GM19372 (cell line): Measurements from ENCODE around the gene FKBP5.
"Not testable (repeated sequence)": the region's sequence is repeated elsewhere in the genome, so short reads cannot be mapped to it uniquely, and the experiment has no call there.

ENCODE experiments used
- ATAC-seq: cut with Tn5 transposase; IDR thresholded peaks from one replicate; pipeline ENCODE4 v1.9.1; 2021; ENCODE audit warnings: mild to moderate bottlenecking, low read depth, moderate library complexity; ENCODE audit not compliant: unreplicated experiment

The FKBP5 gene

DNA sequence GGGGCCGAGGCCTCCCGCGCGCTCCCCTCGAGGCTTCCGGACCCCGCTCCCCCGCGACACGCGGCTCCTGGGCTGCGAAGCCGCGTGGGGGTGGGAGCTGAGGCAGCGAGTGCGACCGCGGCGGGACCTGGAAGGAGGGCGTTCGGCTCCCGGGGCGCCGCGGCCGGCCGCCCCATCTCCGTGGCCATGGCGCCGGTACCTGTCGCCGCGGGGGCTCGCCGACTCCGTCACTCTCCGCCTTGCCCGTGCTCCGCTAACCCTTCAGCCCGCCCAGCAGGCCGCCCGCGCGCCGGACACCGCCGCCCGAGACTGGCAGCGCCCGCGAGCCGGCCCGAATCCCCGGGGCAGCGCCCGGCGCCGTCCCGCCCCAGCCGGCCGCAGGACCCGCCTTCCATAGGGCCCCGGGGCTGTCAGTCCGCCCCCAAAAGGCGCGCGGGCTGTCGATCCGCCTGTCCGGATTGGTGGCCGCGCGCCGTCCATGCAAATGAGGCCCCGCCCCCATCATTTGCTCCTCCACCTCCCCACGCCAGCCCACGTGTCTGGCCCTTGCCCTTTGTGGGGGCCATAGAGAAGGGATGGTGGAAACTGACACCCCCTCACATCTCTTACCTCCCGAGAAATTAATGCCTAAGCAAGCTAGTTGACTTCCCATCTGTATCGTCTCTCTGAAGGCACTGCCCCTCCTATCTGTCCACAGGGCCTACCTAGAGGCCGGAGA lies at the start of gene FKBP5:
FKBP5 (minus strand) TSS at position 311 of the 718 bp plus-strand sequence. CDS start 46,091 bp downstream, outside the sequence.
- ATAC-seq: peak; percentile 83

DNA sequence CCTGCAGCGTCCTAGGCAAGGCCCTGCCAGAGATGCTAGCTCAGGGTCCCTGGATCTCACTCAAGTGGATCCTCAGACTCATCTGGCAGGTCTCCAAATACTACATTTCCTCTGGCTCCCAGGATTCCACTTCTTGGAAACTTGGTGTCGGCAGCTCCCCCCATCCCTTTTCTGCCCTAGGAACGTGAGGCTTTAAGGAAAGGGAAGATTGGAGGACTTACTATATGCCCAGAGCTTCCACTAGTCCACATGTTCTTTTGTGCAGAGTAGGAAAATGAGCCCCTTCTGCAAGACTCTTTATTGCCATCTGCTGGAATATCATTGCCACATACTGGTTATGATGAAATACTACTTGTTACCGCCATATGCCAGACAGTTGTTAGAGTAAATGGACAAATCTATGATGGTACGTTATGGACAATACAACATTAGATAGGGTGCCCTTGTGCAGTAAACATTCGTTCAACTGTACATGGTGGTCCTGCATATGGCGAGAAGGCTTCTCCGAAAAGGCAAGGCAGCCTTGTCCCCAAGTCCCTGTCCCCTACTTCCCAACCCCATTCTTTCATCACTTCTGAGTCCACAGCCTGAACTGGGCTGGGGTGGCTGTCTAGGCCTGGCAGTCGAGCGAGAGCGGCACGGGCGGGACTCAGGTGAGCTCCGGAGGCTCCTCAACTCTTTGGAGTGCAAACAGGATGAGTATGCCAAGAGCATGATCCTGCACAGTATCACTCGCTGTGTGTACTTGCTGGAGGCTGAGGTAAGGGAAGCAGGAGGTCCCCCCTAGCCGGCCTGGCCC lies 48.9 kb upstream of the FKBP5 start:
- no peak for ATAC-seq

DNA sequence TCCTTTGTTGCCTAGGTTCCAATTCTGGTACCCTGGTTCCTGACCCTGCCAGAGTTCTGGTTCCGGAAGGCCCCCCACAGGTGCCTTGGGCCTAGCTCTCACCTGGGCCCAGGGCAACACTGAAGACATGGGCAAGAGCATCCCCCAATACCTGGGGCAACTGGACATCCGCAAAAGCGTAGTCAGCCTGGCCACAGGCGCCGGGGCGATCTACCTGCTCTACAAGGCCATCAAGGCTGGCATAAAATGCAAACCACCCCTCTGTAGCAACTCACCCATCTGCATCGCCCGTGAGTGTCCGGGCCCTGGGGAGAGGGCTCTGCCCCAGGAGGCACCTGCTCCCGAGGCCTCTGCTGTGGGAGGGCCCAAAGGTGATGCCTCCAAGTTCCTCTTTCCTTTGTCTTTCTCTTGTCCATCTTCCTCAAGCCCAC lies 48.3 kb upstream of the FKBP5 start, which contains the start of gene ARMC12:
ARMC12 (plus strand) TSS at position 51 of the 431 bp plus-strand sequence; CDS start at position 128, 77 bp downstream.
- no peak for ATAC-seq

DNA sequence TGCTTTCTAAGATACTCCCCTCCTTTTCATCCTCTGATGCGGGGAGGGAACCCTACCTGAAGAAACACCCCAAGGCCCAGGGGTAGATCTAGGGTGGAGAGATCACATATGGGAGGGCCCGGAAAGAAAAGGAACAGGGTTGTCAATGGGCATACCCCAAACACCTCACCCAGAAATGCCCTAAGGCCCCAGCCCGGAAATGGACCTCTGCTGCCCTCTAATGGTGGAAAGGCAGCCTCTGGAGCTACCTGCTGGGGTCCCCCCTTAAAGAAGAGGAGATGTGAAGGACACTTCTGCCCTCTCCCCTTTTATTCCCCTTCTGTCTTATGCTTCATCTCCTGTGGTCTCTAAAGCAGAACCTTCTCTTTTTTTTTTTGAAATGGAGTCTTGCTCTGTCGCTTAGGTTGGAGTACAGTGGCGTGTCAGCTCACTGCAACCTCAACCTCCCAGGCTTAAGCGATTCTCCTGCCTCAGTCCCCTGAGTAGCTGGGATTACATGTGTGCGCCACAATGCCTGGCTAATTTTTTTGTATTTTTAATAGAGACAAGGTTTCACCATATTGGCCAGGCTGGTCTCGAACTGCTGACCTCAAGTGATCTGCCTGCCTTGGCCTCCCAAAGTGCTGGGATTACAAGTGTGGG lies 47.7 kb upstream of the FKBP5 start:
- ATAC-seq: no peak

DNA sequence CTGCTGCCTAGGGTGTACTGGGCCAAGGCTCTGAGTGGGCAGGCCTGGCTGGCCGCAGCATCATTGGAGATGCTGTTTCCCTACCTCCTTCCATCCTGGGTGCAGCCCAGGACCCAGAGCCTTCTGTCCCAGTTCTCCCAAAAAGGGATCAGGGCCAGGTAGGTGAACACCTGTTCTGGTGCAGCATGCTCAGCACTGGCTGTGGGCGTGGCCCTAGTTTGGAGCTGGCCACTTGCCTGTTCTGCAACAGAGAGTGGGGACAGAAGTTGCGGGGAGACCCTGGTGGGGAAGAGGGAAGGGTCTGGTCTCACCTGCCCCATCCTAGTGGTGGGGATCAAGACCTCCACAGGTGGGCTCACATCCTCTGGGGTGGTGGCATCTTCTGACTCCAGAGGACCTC lies 46.7 kb upstream of the FKBP5 start:
- no peak for ATAC-seq

DNA sequence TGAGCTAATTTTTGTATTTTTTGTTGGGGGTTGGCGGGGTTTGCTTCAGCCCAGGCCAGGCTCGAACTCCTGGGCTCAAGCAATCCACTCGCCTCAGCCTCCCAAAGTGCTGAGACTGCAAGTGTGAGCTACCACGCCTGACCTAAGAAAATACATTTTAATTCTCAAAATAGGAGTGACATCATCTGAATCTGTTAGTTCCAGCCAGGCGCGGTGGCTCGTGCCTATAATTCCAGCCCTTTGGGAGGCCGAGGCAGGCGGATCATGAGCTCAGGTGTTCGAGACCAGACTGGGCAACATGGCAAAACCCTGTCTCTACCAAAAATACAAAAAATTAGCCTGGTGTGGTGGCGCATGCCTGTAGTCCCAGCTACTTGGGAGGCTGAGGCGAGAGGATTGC lies 45.6 kb upstream of the FKBP5 start:
- not testable (repeated sequence) for ATAC-seq

DNA sequence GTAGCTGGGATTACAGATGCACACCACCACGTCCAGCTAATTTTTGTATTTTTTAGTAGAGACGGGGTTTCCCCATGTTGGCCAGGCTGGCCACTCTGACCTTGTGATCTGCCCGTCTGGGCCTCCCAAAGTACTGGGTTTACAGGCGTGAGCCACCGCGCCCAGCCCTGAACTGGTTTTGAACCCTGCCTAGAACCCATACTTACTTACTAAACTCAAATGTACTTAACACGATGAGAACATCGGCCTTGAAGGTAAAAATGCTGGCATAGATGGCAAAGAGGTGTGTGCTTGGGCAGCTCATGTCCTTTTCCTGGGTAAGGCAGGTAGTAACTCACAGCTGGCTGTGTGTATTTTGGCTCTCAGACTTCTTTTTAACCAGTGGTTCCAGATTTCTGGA lies 44.9 kb upstream of the FKBP5 start:
- no peak for ATAC-seq

DNA sequence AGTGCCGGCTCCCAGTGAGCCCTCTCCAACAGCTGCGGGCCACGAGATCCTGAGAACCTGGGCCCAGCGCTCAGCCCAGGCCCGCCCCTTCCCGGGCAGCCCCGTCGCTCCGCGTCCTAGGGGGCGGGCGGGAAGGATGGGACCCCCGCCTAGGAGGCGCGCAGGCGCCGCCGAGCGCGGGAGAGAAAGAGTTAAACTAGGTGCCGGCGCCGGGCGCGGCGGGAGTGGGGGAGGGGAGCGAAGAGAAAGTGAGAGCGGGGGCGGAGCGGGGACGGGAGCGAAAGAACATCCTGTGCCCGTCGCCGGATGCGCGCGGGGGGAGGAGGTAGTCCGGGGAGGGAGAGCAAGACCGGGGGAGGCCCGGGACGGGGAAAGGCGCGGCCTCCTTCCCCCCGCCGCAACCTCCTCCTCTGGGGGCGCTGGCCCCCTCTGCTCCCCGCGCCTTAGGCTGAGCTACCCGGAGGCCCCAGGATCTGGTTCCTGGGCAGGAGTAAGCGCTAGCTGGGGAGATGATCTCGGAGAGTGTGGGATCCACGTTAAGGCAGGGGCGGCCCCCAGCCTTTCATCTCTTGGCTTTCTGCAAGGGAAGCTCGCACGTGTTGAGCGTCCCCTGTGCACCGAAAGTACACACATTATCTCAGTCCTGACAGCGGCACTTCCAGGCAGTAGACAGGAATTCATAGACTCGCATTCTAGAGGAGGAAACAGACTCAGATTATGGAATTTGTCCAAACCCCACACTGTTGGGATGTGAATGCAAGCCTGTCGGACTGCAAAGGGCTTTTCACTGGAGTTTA lies 43.2 kb upstream of the FKBP5 start:
- ATAC-seq: peak; percentile 42

DNA sequence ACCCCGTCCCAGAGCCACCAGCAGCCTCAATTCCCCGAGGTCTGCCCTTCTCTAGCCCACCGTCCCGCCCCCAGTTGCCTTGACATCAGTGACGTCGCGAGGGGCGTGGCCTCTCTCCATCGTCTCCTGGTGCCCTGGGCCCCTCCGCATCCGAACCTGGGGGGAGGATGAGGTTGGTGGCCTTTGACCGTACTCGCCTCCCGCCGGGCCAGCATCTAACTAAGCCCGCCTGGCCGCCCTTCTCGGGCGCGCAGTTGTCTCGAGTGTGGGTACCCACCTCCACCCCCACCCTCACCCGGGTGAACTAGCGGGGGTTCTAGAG lies 42.7 kb upstream of the FKBP5 start:
- ATAC-seq: peak; percentile 37

DNA sequence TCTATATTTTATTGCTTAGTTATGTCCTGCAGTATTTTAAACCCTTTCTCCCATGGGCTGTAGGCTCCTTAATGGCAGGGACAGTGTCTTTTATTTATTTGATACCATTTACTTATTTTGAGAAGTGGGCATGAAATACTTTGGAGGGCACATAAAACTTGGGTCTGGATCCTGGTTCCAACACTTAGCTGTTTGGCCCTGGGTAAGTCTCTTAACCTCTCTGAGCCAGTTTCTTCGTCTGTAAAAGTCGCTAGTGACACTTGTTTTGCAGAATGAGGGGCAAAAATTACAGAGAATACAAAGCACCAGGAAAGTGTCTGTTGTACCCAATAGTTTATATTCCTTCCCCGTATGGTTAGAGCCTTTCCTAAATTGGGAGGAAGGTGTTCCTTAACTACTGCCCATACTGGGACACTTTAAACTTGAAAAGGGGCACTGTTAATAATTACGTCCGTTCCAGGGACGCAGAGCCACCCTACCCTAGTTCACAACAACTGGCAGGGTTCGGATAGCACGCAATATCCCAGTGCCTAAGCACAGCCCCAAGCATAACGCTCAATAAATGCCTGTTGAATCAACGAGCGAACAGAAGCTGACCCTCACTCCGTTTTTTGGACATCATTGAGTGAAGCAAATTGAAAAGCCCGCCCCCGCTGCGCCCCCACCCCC lies 42.2 kb upstream of the FKBP5 start:
- ATAC-seq: no peak

DNA sequence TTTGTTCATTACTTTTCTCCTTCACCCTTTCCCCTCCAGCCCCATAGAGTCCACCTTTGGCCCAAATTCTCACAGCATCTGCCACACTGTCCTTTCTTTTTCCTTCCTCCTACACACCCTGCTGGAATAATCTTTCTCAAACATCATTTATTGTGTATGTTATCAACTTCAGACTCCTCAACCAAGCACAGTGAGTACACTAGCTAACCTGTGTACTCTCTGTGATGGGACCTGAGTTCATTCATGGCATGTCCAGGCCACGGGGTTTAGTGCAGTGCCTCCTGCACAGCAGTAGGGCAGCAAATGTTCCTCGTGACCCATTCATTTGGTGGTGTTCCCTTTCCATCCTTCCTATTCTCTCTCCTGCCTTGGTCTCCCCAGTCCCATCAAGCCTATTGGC lies 41.0 kb upstream of the FKBP5 start:
- no peak for ATAC-seq

DNA sequence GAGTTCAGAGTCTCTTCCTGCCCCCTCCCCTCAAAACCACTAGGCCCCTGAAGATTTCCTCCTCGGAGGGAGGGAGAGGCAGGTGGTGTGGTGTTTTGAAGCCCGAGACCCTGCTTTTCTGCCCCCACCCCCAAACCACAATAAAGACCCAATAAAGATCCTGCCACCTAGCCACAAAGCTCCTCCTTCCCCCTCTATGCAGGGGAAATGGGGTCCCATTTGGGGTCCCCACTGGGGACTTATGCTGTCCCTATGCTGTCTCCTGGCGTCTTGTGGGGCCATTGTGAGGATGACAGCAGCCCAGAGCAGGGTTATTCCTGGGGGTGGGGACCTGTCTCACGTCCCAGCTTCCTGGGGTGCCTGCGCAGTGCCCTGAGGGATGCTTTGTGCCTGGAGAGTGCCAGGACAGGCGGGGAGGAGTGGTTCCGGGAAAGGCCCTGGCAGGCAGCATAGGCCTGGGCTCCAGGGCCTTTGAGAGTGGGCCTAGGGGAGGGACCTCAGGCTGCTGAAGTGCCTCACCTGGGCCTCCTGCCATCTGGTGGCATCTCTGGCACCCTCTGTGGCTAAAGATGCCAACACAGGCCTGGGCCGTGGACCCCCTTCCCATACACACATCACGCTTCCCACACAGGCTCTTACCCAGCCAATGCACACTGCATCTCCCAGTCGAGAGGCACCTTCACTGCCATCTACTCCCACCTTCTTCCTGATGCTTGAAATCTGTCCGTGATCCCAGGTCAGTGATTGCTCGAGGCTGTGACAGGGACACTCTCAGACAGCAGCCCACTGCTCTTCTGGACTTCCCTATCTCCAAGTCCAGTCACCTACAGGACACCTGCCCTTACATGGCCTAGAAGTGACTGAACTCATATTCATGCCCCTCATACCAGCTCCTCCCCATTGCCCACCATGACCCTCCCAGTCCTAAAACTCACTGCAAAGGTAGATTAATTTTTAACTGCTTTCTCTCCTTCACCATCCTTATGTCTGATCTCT lies 40.3 kb upstream of the FKBP5 start:
- no peak for ATAC-seq

DNA sequence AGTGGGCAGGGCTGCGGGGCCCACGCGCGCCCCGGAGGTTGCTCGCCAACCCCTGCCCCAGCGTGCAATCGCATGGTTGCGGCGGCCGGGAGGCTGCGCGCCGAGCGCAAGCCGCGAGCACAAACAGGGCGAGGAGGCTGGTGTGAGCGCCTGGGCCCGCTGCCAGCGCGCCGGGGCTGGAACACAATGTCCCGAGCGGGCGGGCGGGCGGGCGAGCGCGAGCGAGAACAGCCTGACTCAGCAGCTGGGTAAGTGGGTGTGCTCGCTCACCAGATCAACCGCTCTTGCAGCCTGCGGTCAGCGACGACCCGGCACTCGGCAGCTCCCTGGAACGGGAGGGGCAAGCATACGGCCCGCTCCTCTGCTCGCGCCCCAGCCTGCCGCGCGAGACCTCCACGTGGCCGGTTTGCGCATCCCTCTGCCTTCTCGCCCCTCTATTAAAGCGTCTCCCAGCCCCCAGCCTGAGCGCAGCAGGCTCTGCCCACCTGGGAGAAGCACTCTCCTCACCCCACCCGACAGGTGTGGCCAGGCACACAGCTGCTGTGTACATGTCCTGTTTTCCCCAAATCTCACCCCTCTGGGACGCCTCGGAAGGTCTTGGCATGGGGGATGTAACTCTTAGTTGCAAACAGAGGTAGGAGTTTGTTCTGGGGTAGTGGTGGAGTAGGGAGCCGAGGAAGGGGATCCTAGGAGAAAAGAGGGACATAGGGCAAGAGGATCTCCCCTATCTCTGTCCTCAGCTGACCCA lies 39.4 kb upstream of the FKBP5 start:
- ATAC-seq: peak; percentile 47

DNA sequence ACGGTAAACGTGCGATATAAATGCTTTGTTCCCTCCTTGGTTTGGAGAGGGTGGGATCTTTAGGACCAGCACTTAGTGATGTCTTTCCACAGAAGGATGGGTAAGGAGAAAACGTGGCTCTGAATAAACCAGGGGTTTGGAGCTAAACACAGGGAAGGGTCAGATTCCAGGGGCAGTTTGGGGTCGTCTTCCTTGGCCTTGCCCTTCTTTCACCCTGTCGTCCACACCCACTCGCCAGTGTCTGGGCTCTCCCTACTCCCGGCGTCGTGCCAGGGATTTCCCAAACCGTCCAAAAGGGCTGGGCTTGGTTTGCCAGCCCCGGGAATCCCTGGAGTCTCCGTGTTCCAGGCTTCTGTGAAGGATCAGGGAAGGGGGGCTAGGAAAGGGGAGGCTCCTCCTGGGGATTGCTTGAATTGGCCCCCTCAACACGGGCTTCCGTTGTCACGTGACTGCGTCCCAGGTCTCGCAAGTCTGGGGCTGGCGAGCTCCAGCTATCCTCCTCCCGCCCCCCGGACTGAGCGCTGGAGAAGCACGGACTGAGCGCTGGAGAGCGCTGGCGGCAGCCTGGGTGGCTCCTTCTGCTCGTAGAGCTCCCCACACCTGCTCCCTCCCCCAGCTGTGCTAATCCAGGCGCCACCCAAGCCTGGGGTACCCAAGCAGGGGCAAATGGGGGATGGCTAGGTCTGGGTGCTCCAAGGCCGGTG lies 38.7 kb upstream of the FKBP5 start:
- ATAC-seq: peak; percentile 17

DNA sequence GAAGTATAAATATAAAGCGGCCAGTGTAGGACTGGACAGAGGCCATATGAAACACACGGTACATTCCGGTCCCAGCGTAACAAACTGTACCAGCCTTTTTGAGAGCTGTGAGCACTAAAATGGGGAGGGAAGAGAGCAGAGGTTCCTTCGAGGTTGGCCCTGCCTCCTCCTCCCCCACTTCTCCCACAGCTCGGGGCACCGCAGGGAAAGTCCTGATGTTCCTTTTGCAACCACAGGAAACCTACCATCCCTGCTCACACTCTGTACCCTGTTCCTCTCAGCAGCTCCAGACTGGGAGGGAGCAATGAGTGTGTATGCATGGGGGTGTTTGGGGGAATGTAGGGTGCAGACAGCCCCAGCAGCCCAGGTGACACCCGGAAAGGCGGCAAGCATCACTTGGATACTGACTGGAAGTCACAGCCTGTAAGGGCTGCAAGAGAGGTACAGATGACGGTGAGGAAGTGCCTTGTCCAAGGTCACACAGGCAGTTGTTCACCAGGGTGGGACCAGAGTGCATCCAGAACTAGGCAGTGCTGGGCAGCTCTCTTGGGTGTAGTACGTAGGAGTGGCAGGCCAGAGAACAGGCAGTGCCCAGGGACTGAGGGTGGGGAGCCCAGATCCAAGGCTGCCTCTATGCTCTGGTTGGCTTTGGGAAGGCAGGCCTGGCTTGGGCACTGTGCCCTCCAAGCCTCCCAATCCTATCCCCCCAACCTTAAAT lies 37.2 kb upstream of the FKBP5 start:
- no peak for ATAC-seq

DNA sequence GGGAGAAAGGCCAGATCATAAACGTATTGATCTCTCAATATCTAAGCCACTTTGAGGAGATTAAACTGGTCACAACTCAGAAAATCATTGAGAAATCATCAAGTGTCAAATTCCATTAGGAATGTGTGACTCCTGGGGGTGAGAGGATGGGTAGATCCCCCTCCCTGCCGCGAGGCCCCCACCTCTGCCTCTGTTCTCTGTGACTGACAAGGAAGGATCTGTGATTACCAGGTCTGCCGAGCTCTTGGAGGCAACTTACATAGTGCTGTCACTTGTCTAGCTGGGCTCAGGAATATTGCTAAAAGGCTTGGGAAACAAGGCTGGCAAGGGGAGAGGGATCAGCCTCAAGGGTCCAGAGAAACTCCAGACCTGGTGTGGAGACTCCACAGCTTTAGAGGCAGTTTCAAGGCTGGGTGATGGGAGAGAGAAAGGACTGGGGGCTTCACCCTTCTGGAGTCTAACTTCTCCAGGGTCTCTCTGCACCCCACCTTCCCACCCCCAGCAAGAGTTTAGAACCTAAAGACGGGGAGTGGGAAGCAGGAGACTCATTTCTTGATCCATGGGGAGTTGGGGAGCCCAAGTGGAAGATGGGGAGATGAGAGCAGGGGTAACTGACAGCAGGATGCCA lies 36.5 kb upstream of the FKBP5 start:
- ATAC-seq: no peak

DNA sequence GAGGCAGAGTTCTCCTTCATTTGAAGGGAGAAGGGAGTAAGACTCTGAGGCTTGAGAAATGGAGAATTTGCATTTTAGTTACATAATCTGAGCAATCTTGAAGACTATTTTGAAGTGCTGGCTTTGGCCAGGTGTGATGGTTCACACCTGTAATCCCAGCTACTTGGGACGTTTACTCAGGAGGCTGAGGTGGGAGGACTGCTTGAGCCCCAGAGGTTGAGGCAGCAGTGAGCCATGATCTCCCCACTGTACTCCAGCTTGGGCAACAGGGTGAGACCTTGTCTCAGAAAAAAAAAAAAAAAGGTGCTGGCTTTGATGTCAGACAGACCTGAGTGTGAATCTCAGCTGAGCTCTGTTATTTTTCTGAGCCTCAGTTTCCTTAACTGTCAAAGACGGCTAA lies 35.8 kb upstream of the FKBP5 start:
- ATAC-seq: no peak
